GM13977 (cell line): ENCODE measurements around the gene PDLIM7.

Experiments
- DNase-seq: peaks from one replicate; pipeline ENCODE4 v3.0.0; 2012; ENCODE audit warnings: low spot score
- in situ Hi-C: fragments of 300-500 bp; cut with MboI; formaldehyde crosslinking; loops from one replicate; pipeline ENCODE4 v1.12.0; 2022; ENCODE audit warnings: low sequenced_read_pairs, low pct_unique_long_range_greater_than_20kb, mixed read lengths, inconsistent platforms; ENCODE audit not compliant: unreplicated experiment
- TF ChIP-seq, protein P1 (sequence below): IDR thresholded peaks from 2 replicates; pipeline ENCODE4 v1.5.1; 2012; ENCODE audit warnings: mild to moderate bottlenecking, control low read depth; ENCODE audit not compliant: insufficient read depth; ENCODE audit errors: extremely low read depth, missing control alignments

The PDLIM7 gene

DNA sequence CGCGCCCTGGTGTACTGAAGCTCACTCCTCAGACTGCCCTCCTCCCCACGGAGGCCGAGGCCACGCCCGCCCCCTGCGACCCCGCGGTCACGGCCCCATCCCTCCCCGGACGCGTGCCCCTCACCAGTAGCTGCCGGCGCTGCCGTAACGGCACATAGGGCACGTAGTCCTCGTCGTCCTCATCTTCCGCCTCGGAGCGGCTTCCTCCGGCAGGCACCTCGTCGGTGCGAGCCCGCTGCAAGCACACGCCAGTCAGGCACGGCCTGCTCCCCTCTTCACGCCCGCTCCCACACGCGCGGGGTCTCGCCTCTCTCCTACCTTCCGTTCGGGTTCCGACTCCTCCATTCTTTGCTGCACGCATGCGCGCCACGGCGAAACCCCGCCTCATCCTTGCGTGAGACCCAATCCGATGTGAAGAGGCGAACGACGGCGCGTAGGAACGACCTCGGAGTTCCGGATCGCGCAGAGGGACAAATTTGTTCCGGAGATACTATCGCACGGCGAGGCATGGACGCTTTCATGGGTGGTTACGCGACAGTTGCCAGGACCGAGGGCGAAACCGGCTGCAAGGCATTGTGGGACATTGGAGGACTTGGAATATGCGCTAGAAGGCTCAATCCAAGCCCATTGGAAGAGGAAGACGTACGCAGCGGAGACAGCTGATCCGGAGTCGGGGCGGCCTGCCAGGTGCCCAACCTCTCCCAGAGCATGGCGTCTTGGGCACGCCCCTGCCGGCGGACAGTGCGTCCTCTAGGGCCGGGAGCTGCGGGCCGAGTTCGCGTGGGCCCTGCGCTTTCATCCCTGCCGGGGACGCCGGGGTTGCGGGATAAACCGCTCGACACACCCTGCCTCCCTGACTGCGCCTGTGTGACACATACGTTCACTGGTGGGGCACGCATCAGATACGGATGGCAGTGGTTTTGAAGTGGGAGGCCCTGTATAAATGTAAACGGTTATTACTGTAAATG is 19.5 kb upstream of the PDLIM7 start, which contains the start of gene DDX41:
TSS of gene DDX41 (minus strand) at position 361 of the 968 bp plus-strand sequence. CDS start at position 345, 16 bp downstream.
- in situ Hi-C loops, result no loop called here
- TF ChIP-seq, protein P1, sequence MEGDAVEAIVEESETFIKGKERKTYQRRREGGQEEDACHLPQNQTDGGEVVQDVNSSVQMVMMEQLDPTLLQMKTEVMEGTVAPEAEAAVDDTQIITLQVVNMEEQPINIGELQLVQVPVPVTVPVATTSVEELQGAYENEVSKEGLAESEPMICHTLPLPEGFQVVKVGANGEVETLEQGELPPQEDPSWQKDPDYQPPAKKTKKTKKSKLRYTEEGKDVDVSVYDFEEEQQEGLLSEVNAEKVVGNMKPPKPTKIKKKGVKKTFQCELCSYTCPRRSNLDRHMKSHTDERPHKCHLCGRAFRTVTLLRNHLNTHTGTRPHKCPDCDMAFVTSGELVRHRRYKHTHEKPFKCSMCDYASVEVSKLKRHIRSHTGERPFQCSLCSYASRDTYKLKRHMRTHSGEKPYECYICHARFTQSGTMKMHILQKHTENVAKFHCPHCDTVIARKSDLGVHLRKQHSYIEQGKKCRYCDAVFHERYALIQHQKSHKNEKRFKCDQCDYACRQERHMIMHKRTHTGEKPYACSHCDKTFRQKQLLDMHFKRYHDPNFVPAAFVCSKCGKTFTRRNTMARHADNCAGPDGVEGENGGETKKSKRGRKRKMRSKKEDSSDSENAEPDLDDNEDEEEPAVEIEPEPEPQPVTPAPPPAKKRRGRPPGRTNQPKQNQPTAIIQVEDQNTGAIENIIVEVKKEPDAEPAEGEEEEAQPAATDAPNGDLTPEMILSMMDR, result no peak
- DNase-seq, result peak; percentile 99

- no peak for DNase-seq
- in situ Hi-C loops, result no loop called here
- TF ChIP-seq, protein P1, result no peak
These were observed 18.2 kb upstream of the PDLIM7 start for GRCh38 chr5:177515580-177515979.

DNA sequence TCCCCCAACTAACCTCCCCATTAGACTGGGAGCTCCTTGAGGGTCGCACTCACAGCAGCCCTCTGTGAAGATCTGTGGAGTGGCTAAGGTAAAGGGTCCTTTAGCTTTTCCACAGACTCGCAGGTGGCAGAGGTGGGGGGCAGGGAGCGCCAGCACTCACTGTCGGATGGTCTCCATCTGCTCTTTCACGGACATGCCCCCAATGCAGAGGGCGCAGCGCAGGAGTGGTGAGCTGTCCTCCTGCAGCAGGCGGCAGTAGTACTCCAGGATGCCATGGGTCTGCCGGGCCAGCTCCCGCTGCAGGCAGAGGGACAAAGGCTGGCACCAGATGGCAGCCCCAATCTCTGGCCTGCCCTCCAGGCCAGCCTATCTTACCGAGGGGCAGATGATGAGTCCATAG is 17.1 kb upstream of the PDLIM7 start:
- in situ Hi-C loops, result no loop called here
- DNase-seq, result no peak
- TF ChIP-seq, protein P1, result no peak

DNA sequence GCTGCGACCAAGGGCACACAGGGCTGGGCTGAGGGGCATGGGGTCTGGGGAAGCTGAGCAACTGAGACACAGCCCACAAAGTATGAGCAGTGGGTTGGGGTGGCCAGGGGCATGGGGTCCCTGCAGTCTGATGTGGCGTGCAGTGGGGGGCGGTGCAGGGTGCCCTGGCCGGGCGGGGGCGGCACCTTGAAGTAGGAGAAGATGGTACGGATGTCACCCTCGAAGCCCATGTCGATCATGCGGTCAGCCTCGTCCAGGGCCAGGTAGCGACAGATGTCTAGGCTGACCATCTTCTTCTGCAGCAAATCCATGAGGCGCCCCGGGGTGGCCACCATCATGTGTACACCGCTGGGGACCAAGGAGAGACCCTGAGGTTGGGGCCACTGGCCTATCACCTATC is 16.1 kb upstream of the PDLIM7 start:
- in situ Hi-C loops, result no loop called here
- DNase-seq, result no peak
- TF ChIP-seq, protein P1, result no peak

DNA sequence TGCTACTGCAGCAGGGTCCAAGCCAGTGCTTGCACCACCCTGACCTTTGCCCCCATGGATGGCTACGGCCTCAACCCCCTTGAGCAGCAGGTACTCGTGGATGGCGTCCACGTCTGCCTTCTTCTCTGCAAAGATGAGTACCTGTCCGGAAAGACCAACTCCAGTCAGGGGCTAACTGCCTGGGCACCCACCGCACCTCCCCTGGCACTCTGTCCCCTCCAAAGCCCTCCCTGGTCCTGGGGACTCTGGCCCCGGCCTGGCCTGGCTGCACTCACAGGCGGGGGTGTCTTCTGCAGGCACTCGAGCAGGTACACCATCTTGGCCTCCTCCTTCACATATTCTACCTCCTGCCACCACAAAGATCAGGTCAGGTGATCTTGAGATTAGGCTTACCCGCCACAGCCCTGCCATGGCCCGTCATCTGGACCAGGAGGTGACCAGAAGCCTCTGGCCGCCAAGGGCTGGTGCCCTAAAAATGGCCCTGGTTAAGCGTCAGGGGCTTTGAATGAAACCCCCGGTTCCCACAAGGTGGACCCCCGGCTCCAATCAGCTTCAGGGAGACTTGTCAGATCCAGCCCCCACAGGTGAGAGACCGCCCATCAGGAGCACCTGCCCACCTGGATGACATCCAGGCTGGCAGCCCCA is 15.5 kb upstream of the PDLIM7 start:
- in situ Hi-C loops, result no loop called here
- TF ChIP-seq, protein P1, result no peak
- DNase-seq, result no peak

DNA sequence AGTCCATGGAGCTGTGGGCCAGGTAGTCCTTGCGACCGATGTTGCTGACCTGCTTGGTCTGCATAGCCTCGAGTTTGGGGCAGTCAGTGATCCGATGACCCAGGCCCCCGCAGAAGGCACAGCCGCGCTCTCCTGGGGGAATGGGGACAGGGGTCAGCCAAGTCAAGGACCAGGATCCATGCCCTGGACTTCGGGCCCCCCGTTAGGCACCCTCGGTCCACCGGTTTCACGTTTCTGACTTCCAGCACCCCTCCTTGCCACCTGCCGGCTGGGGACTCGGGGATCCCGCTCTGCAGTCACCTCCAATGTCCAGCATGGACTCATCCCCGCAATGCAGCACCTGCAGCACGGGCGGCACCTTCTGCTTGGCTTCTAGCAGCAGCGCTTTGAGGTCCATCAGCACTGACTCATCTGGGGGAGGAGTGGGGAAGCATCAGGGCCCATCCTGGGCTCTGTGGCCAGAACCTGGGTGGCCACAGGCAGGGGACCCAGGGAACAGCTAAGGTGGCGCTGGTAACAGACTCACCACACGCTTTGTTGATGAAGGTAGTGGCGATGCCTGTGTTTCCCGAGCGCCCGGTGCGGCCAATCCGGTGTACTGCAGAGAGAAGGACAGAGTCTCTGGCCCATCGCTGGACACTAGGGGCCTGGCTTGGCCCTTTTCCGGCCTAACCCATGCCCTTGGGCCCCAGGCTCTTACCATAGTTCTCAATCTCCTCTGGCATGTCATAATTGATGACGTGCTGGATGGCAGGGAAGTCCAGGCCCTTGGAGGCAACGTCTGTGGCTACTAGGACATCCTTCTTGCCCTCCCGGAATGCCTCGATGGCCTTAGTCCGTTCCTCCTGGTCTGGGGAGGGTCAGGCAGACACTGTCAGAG is 14.6 kb upstream of the PDLIM7 start:
- DNase-seq, result no peak
- in situ Hi-C loops, result no loop called here
- TF ChIP-seq, protein P1, result no peak
